ENCODE results near the gene TXN. TPM values are rescaled to one million over a fixed set of nuclear protein-coding genes. Genes with fewer than 3 reads are reported as not detected.

The TXN gene
- total and polyA plus RNA-seq, 8 donors, result 89.3 to 786 (median 169) TPM

DNA sequence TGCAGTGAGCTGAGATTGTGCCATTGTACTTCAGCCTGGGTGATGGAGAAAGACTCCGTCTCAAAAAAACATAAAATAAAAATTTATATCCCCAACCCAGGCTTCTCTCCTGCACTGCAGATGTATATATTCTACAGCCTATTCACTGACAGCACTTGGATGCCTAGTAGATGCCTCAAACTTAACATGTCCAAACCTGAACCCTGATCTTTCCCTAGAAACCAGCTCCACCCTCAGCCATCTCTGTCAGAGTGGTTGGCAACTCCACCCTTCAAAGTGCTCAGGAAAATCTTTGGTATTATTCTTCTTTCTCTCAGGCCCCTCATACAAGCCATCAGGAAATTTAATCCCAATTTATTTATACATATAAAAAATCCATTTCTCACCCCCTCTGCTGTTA, 36.9 kb upstream of the TXN start:
- no peaks in the 10 kb centered on the region for H3K27me3 ChIP-seq
- 83 to 100% (median 95%) methylated on average over 1 of the region's 1 CpG for WGBS, 5 donors
- H3K9me3 ChIP-seq, result no peaks in the 10 kb centered on the region
- no peaks in the 10 kb centered on the region for H3K36me3 ChIP-seq
- DNase-seq, result no peak
- intact Hi-C loops (cut with DNase I; ENCODE audit: low total_unique reads), result no loop called here
- TF ChIP-seq POLR2AphosphoS5 (IDR thresholded peaks at IDR 0.05) (no peak), EP300 (IDR thresholded peaks at IDR 0.05) (no peak), POLR2A (IDR thresholded peaks at IDR 0.05) (no peak), CTCF (IDR thresholded peaks at IDR 0.05) (no peak)
- no peak overlapping the region for H3K27ac ChIP-seq
- H3K4me3 ChIP-seq, result no peak overlapping the region
- H3K4me1 ChIP-seq, result no peaks in the 10 kb centered on the region

GRCh38 chr9:110291921-110292557, 35.7 kb upstream of the TXN start:
- Histone ChIP-seq H3K4me1 (no peaks in the 10 kb centered on the region), H3K27me3 (no peaks in the 10 kb centered on the region), H3K9me3 (no peaks in the 10 kb centered on the region), H3K4me3 (no peak overlapping the region), H3K27ac (no peak overlapping the region), H3K36me3 (no peaks in the 10 kb centered on the region)
- no peak for DNase-seq
- WGBS, 5 donors, result 84 to 95% (median 85%) methylated on average over 14 to 28 of the region's 28 CpGs
- intact Hi-C loops (cut with DNase I; ENCODE audit: low total_unique reads), result no loop called here
- TF ChIP-seq POLR2AphosphoS5 (IDR thresholded peaks at IDR 0.05), result no peak
- no peak for TF ChIP-seq POLR2A (IDR thresholded peaks at IDR 0.05)
- TF ChIP-seq CTCF (IDR thresholded peaks at IDR 0.05), result no peak
- TF ChIP-seq EP300 (IDR thresholded peaks at IDR 0.05), result no peak

DNA sequence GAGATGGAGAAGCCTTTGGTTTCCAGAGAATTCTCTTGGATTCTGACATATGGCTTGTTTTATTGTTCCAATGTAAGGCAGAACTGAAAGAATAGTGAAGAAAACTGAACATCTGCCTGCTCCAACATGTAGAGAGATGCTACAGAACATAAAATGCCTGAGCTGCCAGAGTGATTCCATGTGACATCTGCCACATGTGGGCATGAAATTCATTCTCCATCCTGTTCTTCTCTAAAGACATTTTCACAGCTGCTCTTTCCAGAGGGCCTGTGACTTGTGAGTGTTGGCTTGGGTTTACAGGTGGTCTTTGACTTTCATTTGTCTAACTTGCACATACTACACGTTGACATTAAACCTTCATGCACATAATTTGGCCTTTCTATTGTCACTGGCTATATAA, 33.7 kb upstream of the TXN start:
- no peaks in the 10 kb centered on the region for H3K9me3 ChIP-seq
- H3K36me3 ChIP-seq, result no peaks in the 10 kb centered on the region
- DNase-seq, result no peak
- H3K4me1 ChIP-seq, result no peaks in the 10 kb centered on the region
- H3K4me3 ChIP-seq, result no peak overlapping the region
- intact Hi-C loops (cut with DNase I; ENCODE audit: low total_unique reads), result no loop called here
- TF ChIP-seq CTCF (IDR thresholded peaks at IDR 0.05), result no peak
- TF ChIP-seq POLR2AphosphoS5 (IDR thresholded peaks at IDR 0.05), result no peak
- TF ChIP-seq POLR2A (IDR thresholded peaks at IDR 0.05), result no peak
- TF ChIP-seq EP300 (IDR thresholded peaks at IDR 0.05), result no peak
- H3K27ac ChIP-seq, result no peak overlapping the region
- H3K27me3 ChIP-seq, result no peaks in the 10 kb centered on the region
- WGBS, 5 donors, result 57 to 81% (median 74%) methylated on average over 1 of the region's 1 CpG

DNA sequence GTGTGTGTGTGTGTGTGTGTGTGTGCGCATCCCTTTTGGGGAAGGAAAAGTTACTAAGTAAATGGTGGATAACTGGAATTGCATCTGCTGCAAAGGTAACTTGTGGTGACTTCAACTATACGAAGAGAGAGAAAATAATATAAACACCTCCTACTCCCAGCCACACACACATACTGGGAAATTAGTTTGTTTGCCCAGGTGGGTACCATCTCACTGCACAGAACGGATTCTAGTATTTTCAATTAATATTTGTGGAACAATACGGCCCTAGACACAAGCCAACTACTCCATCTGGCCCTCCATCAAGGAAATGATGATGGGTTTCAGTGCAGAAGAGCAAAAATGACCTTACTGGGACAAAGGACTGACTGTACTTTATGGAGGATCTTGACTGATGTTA, 32.2 kb upstream of the TXN start:
- H3K4me3 ChIP-seq, result no peak overlapping the region
- intact Hi-C loops (cut with DNase I; ENCODE audit: low total_unique reads), result no loop called here
- H3K9me3 ChIP-seq, result no peaks in the 10 kb centered on the region
- no peak for DNase-seq
- H3K4me1 ChIP-seq, result no peaks in the 10 kb centered on the region
- 68 to 81% (median 79%) methylated on average over 4 of the region's 4 CpGs for WGBS, 5 donors
- no peaks in the 10 kb centered on the region for H3K27me3 ChIP-seq
- TF ChIP-seq POLR2AphosphoS5 (IDR thresholded peaks at IDR 0.05) (no peak), CTCF (IDR thresholded peaks at IDR 0.05) (no peak), EP300 (IDR thresholded peaks at IDR 0.05) (no peak), POLR2A (IDR thresholded peaks at IDR 0.05) (no peak)
- H3K27ac ChIP-seq, result no peak overlapping the region
- H3K36me3 ChIP-seq, result no peaks in the 10 kb centered on the region

Measured in stomach (tissue), 9 donors.